Stimulated activated memory B cell treated with anti-CD40 and anti-IgM and Interleukin-4, amounts not matched to agents 10 μg/mL and 1 μg/mL and 100 μg/mL, for 72 hours (primary cell): Measurements from ENCODE around the gene SP6.

ENCODE experiments used
- ATAC-seq: fragments of 150-1000 bp; cut with Tn5 transposase; 2 replicates; pipeline ENCODE4 v1.10.0; 2021
- H3K27ac Mint-ChIP-seq: one replicate; pipeline ENCODE4 v1.8.0; 2022; ENCODE audit warnings: mild to moderate bottlenecking, mixed read lengths
- H3K27me3 Mint-ChIP-seq: one replicate; pipeline ENCODE4 v1.8.0; 2022; ENCODE audit warnings: mixed read lengths
- H3K36me3 Mint-ChIP-seq: one replicate; pipeline ENCODE4 v1.8.0; 2022; ENCODE audit warnings: mixed read lengths
- H3K4me1 Mint-ChIP-seq: one replicate; pipeline ENCODE4 v1.8.0; 2022; ENCODE audit warnings: mixed read lengths
- H3K4me3 Mint-ChIP-seq: one replicate; pipeline ENCODE4 v1.8.0; 2022; ENCODE audit warnings: mild to moderate bottlenecking, moderate library complexity, mixed read lengths
- H3K9me3 Mint-ChIP-seq: one replicate; pipeline ENCODE4 v1.8.0; 2022; ENCODE audit warnings: mixed read lengths

Gene SP6

DNA sequence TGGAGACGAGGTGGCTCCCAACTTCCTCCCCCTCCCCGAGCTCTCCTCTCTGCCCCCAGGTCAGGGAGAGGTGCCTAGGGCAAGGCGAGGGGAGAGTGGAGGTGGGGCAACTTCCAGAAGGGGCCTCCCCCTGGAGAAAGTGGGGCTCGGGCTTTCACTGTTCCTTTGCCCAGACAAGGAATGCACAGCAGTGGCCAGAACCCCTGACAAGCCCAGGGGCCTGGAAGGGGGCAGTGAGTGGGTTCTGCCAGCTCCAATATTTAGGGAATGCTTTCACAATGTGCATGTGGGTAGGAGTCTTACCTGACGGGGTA, 33.4 kb upstream of the SP6 start:
- H3K27me3 Mint-ChIP-seq, result peaks cover 31% of the 10 kb centered on the region
- H3K9me3 Mint-ChIP-seq, result no peaks in the 10 kb centered on the region
- H3K4me3 Mint-ChIP-seq, result no peak overlapping the region
- no peak for ATAC-seq
- no peaks in the 10 kb centered on the region for H3K4me1 Mint-ChIP-seq
- H3K27ac Mint-ChIP-seq, result no peak overlapping the region
- no peaks in the 10 kb centered on the region for H3K36me3 Mint-ChIP-seq

DNA sequence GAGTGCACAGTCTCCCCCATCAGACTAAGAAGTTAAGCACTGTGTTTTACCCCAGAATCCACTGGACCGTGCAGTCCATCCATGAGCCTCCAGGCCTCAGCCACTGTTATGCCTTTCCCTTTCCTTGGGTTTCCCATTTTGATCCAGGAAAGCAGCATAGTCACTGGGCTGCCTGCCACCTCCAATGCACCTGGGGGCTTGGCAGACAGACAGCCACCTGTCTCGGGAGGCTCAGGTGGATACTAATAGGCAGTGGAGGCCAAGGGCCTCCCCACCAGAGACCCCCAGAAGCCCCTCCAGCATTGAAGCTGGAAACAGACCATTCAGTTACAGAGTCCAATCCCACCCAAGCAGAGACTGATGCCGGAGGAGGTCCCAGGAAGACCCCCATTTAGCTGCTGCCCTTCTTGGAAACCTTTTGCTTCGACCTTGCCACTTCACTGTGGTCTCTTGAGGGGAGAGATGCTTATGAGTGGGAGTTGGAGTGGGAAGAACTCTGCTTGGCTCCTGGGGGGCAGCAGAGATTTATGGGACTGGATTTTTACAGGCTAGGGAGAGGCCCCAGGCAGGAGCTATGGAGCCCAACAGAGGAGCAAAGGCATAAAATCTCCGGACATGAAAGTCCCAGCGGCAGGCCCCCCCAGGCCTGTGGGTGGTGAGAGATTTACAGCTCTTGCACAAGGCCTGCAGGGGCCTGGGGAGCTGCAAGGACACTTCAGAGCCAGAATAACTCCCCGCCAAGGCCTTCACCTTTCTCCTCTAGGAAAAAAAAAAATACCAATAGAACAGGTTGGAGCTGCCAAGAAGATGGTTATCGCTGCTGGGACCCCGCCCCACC, 32.8 kb upstream of the SP6 start:
- Mint-ChIP-seq H3K36me3 (no peaks in the 10 kb centered on the region), H3K4me3 (no peak overlapping the region), H3K4me1 (no peaks in the 10 kb centered on the region), H3K9me3 (no peaks in the 10 kb centered on the region), H3K27me3 (peaks cover 37% of the 10 kb centered on the region), H3K27ac (no peak overlapping the region)
- no peak for ATAC-seq

DNA sequence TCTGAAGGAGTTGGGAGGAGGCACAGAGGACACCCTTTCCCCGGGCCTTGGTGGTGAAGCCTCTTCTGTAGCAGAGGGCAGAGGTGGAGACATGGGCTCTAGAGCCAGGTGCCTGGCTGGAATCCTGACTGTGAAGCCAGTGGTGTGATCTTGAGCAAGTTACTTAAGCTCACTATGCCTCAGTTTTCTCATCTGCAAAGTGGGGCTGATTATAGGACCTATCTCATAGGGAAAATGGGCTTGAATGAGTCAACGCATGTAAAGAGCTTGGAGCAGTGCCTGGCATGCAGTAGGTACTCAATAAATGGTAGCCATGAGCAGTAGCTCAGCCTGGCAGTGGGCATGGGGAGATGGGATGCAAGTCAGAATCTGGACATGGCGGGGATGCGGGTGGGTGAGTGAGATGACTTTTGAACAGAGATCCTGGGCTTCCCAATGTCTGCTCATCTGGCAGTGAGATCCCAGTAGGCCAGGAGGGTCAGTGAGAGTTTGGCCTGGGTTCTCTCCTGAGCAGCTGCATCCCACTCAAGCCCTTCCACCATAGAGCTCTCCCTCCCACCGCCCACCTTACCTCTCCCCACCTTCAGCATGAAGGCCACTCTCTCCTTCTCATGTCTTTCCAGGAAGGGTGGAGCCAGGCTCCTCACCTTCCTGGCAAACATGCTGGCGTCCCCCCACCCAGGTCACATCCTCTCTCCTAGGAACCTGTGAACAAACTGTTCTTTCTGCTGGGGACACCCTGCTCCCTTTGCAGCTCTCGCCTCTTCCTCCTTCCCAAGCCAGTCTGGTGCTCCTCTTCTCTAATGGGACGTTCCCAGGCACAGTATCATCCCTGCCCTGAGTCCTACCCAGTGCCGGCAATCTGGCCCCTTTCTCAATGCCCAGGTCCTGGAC, 32.0 kb upstream of the SP6 start:
- Mint-ChIP-seq H3K27ac (no peak overlapping the region), H3K36me3 (no peaks in the 10 kb centered on the region), H3K27me3 (peaks cover 46% of the 10 kb centered on the region), H3K4me3 (no peak overlapping the region), H3K4me1 (no peaks in the 10 kb centered on the region), H3K9me3 (no peaks in the 10 kb centered on the region)
- ATAC-seq, result no peak

DNA sequence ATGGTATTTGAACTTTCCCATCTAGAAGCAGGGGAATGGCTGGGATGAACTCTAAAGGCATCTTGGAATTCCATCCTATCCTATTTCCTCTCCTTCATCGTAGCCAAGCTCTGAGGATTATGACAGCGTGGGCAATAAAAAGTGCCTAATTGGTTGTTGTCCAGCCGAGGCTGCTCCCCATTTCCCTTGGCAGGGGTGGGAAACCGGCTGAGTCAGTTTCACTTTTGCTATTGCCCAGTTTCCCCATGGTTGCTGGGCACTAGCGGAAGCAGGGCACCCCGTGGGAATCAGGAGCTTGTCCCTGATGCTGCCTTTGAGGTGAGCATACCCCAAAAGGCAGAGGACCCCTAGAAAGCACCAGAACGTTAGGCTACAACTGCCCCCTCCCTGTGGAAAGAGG, 31.3 kb upstream of the SP6 start:
- H3K27me3 Mint-ChIP-seq, result peaks cover 53% of the 10 kb centered on the region
- no peaks in the 10 kb centered on the region for H3K36me3 Mint-ChIP-seq
- no peak overlapping the region for H3K27ac Mint-ChIP-seq
- no peaks in the 10 kb centered on the region for H3K9me3 Mint-ChIP-seq
- no peak overlapping the region for H3K4me3 Mint-ChIP-seq
- no peak for ATAC-seq
- H3K4me1 Mint-ChIP-seq, result no peaks in the 10 kb centered on the region

GRCh38 chr17:47879776-47880454, 29.0 kb upstream of the SP6 start:
- Mint-ChIP-seq H3K27me3 (peaks cover 67% of the 10 kb centered on the region), H3K4me3 (no peak overlapping the region), H3K9me3 (no peaks in the 10 kb centered on the region), H3K4me1 (no peaks in the 10 kb centered on the region), H3K27ac (no peak overlapping the region), H3K36me3 (no peaks in the 10 kb centered on the region)
- ATAC-seq, result no peak

- Mint-ChIP-seq H3K27me3 (peaks cover 71% of the 10 kb centered on the region), H3K27ac (no peak overlapping the region), H3K4me3 (no peak overlapping the region), H3K4me1 (peaks cover 2% of the 10 kb centered on the region), H3K9me3 (no peaks in the 10 kb centered on the region), H3K36me3 (no peaks in the 10 kb centered on the region)
- ATAC-seq, result no peak
Observed at GRCh38 chr17:47879028-47879585, 28.1 kb upstream of the SP6 start.

- Mint-ChIP-seq H3K27me3 (peaks cover 71% of the 10 kb centered on the region), H3K4me1 (peaks cover 9% of the 10 kb centered on the region), H3K4me3 (no peak overlapping the region), H3K36me3 (no peaks in the 10 kb centered on the region), H3K9me3 (no peaks in the 10 kb centered on the region), H3K27ac (no peak overlapping the region)
- ATAC-seq, result no peak
Observed at GRCh38 chr17:47878203-47879027, 27.5 kb upstream of the SP6 start.

DNA sequence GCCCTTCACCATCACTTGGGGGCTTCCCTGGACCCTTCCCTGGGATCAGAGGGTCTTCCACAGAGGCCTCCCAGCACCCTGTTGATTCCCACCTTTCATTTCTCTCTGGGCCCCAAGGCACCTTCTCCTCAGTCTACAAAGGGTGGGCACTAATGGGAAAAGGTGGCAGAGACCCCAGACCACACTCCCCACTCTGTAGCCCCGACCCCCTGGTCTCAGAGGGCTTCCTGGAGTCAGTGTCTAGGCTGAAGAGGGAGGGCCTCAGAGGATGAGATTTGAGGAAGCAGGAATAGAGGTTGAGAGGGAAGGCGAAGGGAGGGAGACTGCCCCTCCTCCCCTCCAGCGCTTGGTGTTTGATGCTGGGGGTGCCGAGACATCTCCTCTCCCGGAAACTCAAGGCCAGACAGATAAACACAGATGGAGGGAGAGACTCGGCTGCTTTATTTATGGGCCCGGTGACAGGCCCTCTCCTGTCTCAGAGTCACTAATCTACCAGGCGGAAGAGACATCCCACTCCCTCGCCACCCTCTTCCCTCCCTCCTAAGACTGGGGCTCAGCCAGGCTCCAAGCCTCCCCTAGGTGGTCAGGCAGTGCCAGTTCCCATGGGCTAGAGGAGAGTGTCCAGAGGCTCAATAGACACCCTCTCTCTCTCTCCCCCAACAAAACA, 26.5 kb upstream of the SP6 start:
- Mint-ChIP-seq H3K9me3 (no peaks in the 10 kb centered on the region), H3K36me3 (no peaks in the 10 kb centered on the region), H3K4me3 (no peak overlapping the region), H3K27me3 (peaks cover 71% of the 10 kb centered on the region), H3K27ac (no peak overlapping the region), H3K4me1 (peaks cover 11% of the 10 kb centered on the region)
- ATAC-seq, result no peak

DNA sequence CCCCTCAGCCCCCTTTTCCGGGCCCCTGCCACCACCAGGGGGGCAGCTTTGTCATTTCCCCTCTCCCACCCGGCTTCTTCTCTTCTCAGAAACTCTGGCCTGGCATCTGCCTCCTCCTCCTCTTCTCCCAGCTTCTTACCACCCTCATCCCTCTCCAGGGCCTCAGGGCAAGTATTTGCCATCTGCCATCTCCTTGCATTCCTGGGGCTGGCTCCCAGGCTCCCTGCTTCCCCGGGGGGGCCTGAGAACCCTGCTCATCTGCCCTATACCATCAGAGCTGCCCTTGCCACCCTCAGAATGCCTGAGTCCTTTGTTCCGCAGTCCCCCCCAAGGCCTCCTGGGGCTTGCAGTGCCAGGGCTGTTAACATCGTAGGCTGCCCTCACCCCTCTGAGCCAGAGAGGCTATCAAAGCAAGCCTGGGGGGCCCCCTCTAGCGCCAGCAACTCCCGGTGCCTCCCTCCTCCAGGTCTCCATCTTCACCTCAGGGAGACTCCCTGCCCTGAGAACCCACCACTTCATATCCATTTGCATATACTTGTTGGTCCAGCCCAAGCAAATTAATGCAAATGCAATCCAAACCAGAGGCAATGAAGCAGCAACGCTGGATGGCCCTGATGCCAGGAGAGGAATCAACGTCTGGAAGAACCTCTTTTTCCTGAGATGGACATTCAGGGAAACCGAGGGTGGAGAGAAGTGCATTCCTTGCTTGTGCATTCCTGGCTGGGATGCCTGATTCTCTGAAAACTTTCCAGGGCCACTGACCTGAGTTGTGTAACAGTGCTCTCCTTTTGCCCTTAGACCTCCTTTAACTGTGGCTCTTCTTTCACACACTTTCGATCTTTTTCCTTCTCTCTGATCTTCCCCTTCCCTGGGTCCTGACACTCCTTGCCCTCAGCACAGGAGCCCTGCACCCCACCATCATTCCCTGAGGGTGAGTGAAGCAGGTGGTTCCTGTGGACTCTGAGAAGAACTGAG, 24.3 kb upstream of the SP6 start:
- no peaks in the 10 kb centered on the region for H3K36me3 Mint-ChIP-seq
- no peaks in the 10 kb centered on the region for H3K9me3 Mint-ChIP-seq
- peaks cover 23% of the 10 kb centered on the region for H3K4me1 Mint-ChIP-seq
- no peak overlapping the region for H3K4me3 Mint-ChIP-seq
- peaks cover 88% of the 10 kb centered on the region for H3K27me3 Mint-ChIP-seq
- no peak overlapping the region for H3K27ac Mint-ChIP-seq
- ATAC-seq, result no peak

GRCh38 chr17:47873200-47874090, 22.5 kb upstream of the SP6 start:
- H3K27me3 Mint-ChIP-seq, result peaks cover 81% of the 10 kb centered on the region
- no peaks in the 10 kb centered on the region for H3K36me3 Mint-ChIP-seq
- no peak overlapping the region for H3K4me3 Mint-ChIP-seq
- no peak for ATAC-seq
- H3K9me3 Mint-ChIP-seq, result no peaks in the 10 kb centered on the region
- peaks cover 23% of the 10 kb centered on the region for H3K4me1 Mint-ChIP-seq
- no peak overlapping the region for H3K27ac Mint-ChIP-seq

DNA sequence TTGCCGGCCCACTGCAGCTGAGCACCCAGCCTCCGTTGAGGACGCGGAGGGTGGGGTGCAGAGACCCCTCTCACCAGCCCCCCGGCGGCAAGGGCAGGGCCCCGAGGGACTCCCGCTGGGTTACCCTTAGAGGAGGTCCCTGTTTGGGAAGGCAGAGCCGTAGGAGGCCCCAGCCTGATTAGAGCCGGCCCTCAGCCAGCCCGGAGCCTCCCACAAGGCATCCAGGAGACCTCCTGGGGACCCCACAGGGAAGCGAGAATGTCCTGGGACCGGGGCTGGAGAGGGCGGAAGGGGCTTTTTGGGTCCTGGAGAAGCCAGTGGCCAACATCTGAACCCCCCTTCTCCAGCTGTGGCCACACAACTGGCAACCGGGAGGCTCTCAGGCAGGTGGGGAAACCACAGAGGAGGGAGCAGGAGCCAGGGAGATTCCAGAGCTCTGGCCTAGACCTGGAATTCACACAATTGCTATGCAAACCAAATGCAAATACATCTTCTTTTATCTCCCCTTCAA, 21.7 kb upstream of the SP6 start:
- Mint-ChIP-seq H3K27ac (no peak overlapping the region), H3K27me3 (peaks cover 79% of the 10 kb centered on the region), H3K4me1 (peaks cover 23% of the 10 kb centered on the region), H3K4me3 (no peak overlapping the region), H3K36me3 (no peaks in the 10 kb centered on the region), H3K9me3 (no peaks in the 10 kb centered on the region)
- ATAC-seq, result no peak

- Mint-ChIP-seq H3K27me3 (peaks cover 73% of the 10 kb centered on the region), H3K36me3 (no peaks in the 10 kb centered on the region), H3K9me3 (no peaks in the 10 kb centered on the region), H3K4me3 (peak overlapping the region; percentile 27), H3K27ac (no peak overlapping the region), H3K4me1 (peaks cover 23% of the 10 kb centered on the region)
- no peak for ATAC-seq
Observed at GRCh38 chr17:47872019-47872650, 21.2 kb upstream of the SP6 start.
